Measurements from ENCODE around the gene TMEM108. TPM values are rescaled to one million over a fixed set of nuclear protein-coding genes. Genes with fewer than 3 reads are reported as not detected.

The TMEM108 gene
- total and polyA plus RNA-seq, 12 donors = 0.40 to 4.0 (median 1.5) TPM

DNA sequence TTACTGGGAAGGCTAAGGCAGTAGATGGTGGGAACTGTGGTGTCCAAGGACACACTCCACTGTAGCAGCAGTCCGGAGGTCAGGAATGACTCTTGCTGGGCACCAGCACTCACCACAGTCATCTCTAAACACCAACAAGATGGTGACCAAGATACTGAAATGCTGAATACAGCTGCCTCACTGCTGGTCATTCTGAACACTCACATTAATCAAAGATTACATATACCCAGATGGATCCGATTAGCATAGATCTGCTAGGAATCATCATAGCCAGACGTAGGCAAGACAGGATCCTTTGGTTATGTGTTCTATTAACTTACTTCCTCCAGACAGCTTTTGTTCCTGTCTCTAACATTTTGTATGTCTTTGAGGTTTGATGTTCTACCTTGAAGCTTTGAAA is 226.7 kb downstream of the TMEM108 start:
- Histone ChIP-seq H3K36me3 (no peaks in the 10 kb centered on the region), H3K4me1 (peaks cover 0 to 14% (median 4%) of the 10 kb centered on the region in 9 donors), H3K27me3 (no peaks in the 10 kb centered on the region), H3K4me3 (no peak overlapping the region), H3K9me3 (no peaks in the 10 kb centered on the region), H3K27ac (no peak overlapping the region)
- TF ChIP-seq, protein P1, sequence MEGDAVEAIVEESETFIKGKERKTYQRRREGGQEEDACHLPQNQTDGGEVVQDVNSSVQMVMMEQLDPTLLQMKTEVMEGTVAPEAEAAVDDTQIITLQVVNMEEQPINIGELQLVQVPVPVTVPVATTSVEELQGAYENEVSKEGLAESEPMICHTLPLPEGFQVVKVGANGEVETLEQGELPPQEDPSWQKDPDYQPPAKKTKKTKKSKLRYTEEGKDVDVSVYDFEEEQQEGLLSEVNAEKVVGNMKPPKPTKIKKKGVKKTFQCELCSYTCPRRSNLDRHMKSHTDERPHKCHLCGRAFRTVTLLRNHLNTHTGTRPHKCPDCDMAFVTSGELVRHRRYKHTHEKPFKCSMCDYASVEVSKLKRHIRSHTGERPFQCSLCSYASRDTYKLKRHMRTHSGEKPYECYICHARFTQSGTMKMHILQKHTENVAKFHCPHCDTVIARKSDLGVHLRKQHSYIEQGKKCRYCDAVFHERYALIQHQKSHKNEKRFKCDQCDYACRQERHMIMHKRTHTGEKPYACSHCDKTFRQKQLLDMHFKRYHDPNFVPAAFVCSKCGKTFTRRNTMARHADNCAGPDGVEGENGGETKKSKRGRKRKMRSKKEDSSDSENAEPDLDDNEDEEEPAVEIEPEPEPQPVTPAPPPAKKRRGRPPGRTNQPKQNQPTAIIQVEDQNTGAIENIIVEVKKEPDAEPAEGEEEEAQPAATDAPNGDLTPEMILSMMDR (IDR thresholded peaks at IDR 0.05) = no peak
- intact Hi-C loops (cut with DNase I) = no loop called here
- ATAC-seq = no peak
- no peak for DNase-seq
- 87 to 88% methylated on average over 3 of the region's 3 CpGs for WGBS, 2 donors

DNA sequence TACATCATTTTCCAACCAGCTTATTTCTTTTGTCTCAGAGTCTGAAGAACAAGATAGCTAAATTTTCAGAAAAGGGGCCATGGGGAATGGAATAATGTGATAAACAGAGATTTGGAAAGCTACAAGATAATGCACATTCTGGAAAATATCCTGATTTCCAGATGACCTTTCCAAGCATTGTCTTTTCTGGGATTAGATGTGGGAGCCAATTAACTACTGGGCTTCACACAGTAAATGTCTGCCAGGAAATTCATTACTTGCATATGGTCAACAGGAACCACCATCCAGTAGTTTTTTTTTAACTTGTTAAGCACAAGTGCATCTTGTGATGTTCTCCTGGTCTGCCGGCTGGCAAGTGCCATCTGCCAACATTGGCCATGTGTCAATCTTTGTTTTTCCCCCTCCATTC is 230.5 kb downstream of the TMEM108 start:
- no peak overlapping the region for H3K4me3 ChIP-seq
- H3K4me1 ChIP-seq = peaks cover 0 to 15% (median 4%) of the 10 kb centered on the region in 9 donors
- ATAC-seq (no peak), DNase-seq (no peak)
- TF ChIP-seq, protein P1 (IDR thresholded peaks at IDR 0.05) = no peak
- 9 to 25% methylated on average over 1 of the region's 1 CpG for whole genome bisulfite sequencing, 2 donors
- H3K27me3 ChIP-seq = no peaks in the 10 kb centered on the region
- intact Hi-C loops (cut with DNase I) = no loop called here
- H3K36me3 ChIP-seq = no peaks in the 10 kb centered on the region
- H3K9me3 ChIP-seq = no peaks in the 10 kb centered on the region
- no peak overlapping the region for H3K27ac ChIP-seq

DNA sequence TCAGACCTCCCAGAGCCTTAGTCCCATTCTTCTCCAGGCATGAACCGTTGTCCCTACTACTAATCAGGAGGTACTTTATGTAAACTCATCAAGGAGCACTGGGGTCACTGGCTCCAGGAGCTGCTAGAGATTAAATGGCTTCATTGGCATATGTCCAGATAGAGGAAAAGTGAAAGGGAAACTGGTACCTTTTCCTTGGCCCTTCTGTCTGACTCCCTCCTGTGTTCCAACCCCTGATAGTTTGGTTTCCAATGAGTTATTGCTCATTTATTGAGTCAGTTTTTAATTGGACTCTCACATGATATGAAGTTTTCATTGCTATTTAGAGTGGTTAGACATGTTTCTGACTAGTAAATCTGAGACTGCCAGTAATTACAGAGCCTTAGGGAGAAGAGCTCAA is 231.2 kb downstream of the TMEM108 start:
- Histone ChIP-seq H3K4me3 (no peak overlapping the region), H3K27ac (no peak overlapping the region), H3K27me3 (no peaks in the 10 kb centered on the region), H3K4me1 (peaks cover 0 to 15% (median 4%) of the 10 kb centered on the region in 9 donors), H3K36me3 (no peaks in the 10 kb centered on the region), H3K9me3 (no peaks in the 10 kb centered on the region)
- WGBS, 2 donors = 29 to 39% methylated on average over 1 of the region's 1 CpG
- TF ChIP-seq, protein P1 (IDR thresholded peaks at IDR 0.05) = no peak
- intact Hi-C loops (cut with DNase I) = no loop called here
- ATAC-seq = no peak
- DNase-seq = no peak

DNA sequence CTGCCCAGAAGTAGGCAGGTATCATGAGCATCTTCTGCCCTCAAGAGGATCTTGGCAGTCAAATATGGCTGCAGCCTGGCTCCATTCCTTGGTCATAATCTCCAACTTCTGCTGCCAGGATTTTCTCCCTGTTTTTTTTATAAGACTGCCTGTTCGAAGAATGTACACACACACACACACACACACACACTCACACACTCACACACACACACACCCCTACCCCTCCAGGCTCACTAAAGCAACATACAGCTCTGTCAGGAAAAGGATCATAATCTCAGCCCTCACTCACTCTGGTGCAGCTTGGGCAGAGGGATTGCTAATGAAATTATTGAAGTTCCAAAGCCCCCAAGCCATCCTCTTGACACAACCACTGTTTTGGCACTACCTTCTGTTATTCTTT is 232.4 kb downstream of the TMEM108 start:
- no peak for ATAC-seq

More for the DNA sequence above, 232.4 kb downstream of the TMEM108 start:
- Histone ChIP-seq H3K27ac (no peak overlapping the region), H3K4me1 (peaks cover 0 to 15% (median 4%) of the 10 kb centered on the region in 9 donors), H3K9me3 (no peaks in the 10 kb centered on the region), H3K4me3 (no peak overlapping the region), H3K36me3 (no peaks in the 10 kb centered on the region), H3K27me3 (no peaks in the 10 kb centered on the region)
- intact Hi-C loops (cut with DNase I) = no loop called here
- TF ChIP-seq, protein P1 (IDR thresholded peaks at IDR 0.05) = no peak
- 36 to 60% methylated on average over 1 of the region's 1 CpG for WGBS, 2 donors
- no peak for DNase-seq
